Urothelium cell line (cell line): ENCODE measurements around the gene SON.
A peak's percentile ranks its signal among the peaks of the same experiment; 100 is the strongest.
"Not testable (repeated sequence)": the region's sequence is repeated elsewhere in the genome, so short reads cannot be mapped to it uniquely, and the experiment has no call there.

Experiments used
- DNase-seq: peaks from one replicate; pipeline ENCODE4 v3.0.0; 2011; ENCODE audit warnings: low spot score, mixed read lengths
- FAIRE-seq: peaks from 2 replicates; lab custom pipeline; 2011; peaks lifted over from hg19 to GRCh38; lab: Jason Lieb, UNC

Gene SON

GRCh38 chr21:33572350-33572749 is 29.5 kb downstream of the SON start:
- FAIRE-seq = no peak
- DNase-seq = no peak

GRCh38 chr21:33576741-33577141 is 33.9 kb downstream of the SON start:
- DNase-seq = not testable (repeated sequence)
- peak; percentile 30 for FAIRE-seq

GRCh38 chr21:33578214-33578613 is 35.4 kb downstream of the SON start:
- FAIRE-seq (no peak), DNase-seq (no peak)

GRCh38 chr21:33578959-33579542 is 36.2 kb downstream of the SON start:
- DNase-seq (no peak), FAIRE-seq (no peak)

- DNase-seq = no peak
- FAIRE-seq = no peak
Observed at GRCh38 chr21:33584455-33584854, 41.6 kb downstream of the SON start.

- DNase-seq (no peak), FAIRE-seq (no peak)
Observed at GRCh38 chr21:33586927-33587326, 44.1 kb downstream of the SON start.

- DNase-seq = no peak
- FAIRE-seq = no peak
Observed at GRCh38 chr21:33587792-33588484, 45.1 kb downstream of the SON start.

- peak; percentile 97 for DNase-seq
- FAIRE-seq = peak; percentile 61
Observed at GRCh38 chr21:33588485-33589335, 45.9 kb downstream of the SON start, which contains the start of gene DONSON. Gene DONSON (minus strand): TSS chr21:33588684. CDS start chr21:33588641, 43 bp downstream.

GRCh38 chr21:33598051-33598450 is 55.2 kb downstream of the SON start:
- FAIRE-seq (no peak), DNase-seq (no peak)

GRCh38 chr21:33608559-33608958 is 65.7 kb downstream of the SON start:
- no peak for DNase-seq

GRCh38 chr21:33611006-33611744 is 68.3 kb downstream of the SON start:
- DNase-seq (no peak), FAIRE-seq (no peak)

More at GRCh38 chr21:33608559-33608958, 65.7 kb downstream of the SON start:
- no peak for FAIRE-seq

- DNase-seq, FAIRE-seq: not testable (repeated sequence)
Observed at GRCh38 chr21:33617565-33617964, 74.7 kb downstream of the SON start.

- DNase-seq (no peak), FAIRE-seq (no peak)
Observed at GRCh38 chr21:33618407-33618806, 75.6 kb downstream of the SON start.

- no peak for FAIRE-seq
Observed at GRCh38 chr21:33619726-33620125, 76.9 kb downstream of the SON start.

GRCh38 chr21:33622253-33622652 is 79.4 kb downstream of the SON start:
- no peak for DNase-seq
- no peak for FAIRE-seq

More at GRCh38 chr21:33619726-33620125, 76.9 kb downstream of the SON start:
- DNase-seq = no peak

- FAIRE-seq = not testable (repeated sequence)
Observed at GRCh38 chr21:33626151-33626550, 83.3 kb downstream of the SON start.

More at GRCh38 chr21:33626151-33626550, 83.3 kb downstream of the SON start:
- DNase-seq = not testable (repeated sequence)
